Measurements from ENCODE around the gene UFC1.
"Not testable (repeated sequence)": the region's sequence is repeated elsewhere in the genome, so short reads cannot be mapped to it uniquely, and the experiment has no call there.

The UFC1 gene

GRCh38 chr1:161153682-161154337 lies at the start of gene UFC1:
TSS of gene UFC1 (plus strand) at chr1:161153978. CDS start at chr1:161153998, 20 bp downstream.
- peak; percentile 93 for DNase-seq

- no peak for DNase-seq
Observed at GRCh38 chr1:161106431-161106830, 47.3 kb upstream of the UFC1 start.

GRCh38 chr1:161111117-161111516 lies 42.7 kb upstream of the UFC1 start:
- DNase-seq = no peak

- no peak for DNase-seq
Observed at GRCh38 chr1:161111527-161111926, 42.3 kb upstream of the UFC1 start.

GRCh38 chr1:161113915-161114314 lies 39.9 kb upstream of the UFC1 start:
- no peak for DNase-seq

- DNase-seq = no peak
Observed at GRCh38 chr1:161114556-161114955, 39.2 kb upstream of the UFC1 start.

- DNase-seq = no peak
Observed at GRCh38 chr1:161115132-161115711, 38.6 kb upstream of the UFC1 start.

- DNase-seq = not testable (repeated sequence)
Observed at GRCh38 chr1:161115961-161116360, 37.8 kb upstream of the UFC1 start.

GRCh38 chr1:161117759-161118581 lies 35.8 kb upstream of the UFC1 start, which contains the start of the genes NIT1 and PFDN2:
TSS of gene NIT1 (plus strand) at chr1:161118105. CDS start at chr1:161118177, 72 bp downstream.
TSS of gene PFDN2 (minus strand) at chr1:161118037. CDS start at chr1:161118026, 11 bp downstream.
- DNase-seq = peak; percentile 94

- DNase-seq = peak; percentile 5
Observed at GRCh38 chr1:161119092-161119903, 34.5 kb upstream of the UFC1 start.

- DNase-seq = no peak
Observed at GRCh38 chr1:161121042-161121650, 32.6 kb upstream of the UFC1 start.

GRCh38 chr1:161121834-161122233 lies 31.9 kb upstream of the UFC1 start:
- no peak for DNase-seq

GRCh38 chr1:161122967-161123366 lies 30.8 kb upstream of the UFC1 start:
- DNase-seq = no peak

- no peak for DNase-seq
Observed at GRCh38 chr1:161127649-161128048, 26.1 kb upstream of the UFC1 start.

GRCh38 chr1:161128591-161129420 lies 25.0 kb upstream of the UFC1 start:
- DNase-seq = no peak

GRCh38 chr1:161130266-161130665 lies 23.5 kb upstream of the UFC1 start:
- no peak for DNase-seq

GRCh38 chr1:161131523-161132409 lies 22.0 kb upstream of the UFC1 start:
- peak; percentile 45 for DNase-seq

GRCh38 chr1:161132410-161133219 lies 21.2 kb upstream of the UFC1 start, which contains the start of gene DEDD:
TSS of gene DEDD (minus strand) at chr1:161132667. CDS start at chr1:161124462, 8,205 bp downstream.
- peak; percentile 93 for DNase-seq

GRCh38 chr1:161133220-161133740 lies 20.5 kb upstream of the UFC1 start:
- no peak for DNase-seq

Measured in retina (tissue), 1 donor.